OCI-M2 (cell line): ENCODE measurements around the gene DIPK1C.

Experiments used
- DNase-seq: peaks from one replicate; lab custom pipeline; 2025; ENCODE audit not compliant: unreplicated experiment; lab: John Stamatoyannopoulos, UW

Gene DIPK1C

GRCh38 chr18:74453642-74454198 lies 3.4 kb downstream of the DIPK1C start:
- no peak for DNase-seq

- DNase-seq: no peak
These were observed 4.0 kb downstream of the DIPK1C start for GRCh38 chr18:74453016-74453566.

- DNase-seq: no peak
These were observed 6.0 kb downstream of the DIPK1C start for GRCh38 chr18:74451148-74451547.

GRCh38 chr18:74450626-74451025 lies 6.5 kb downstream of the DIPK1C start:
- no peak for DNase-seq

- DNase-seq: no peak
These were observed 9.5 kb downstream of the DIPK1C start for GRCh38 chr18:74447404-74448152.

- DNase-seq: no peak
These were observed 10.3 kb downstream of the DIPK1C start for GRCh38 chr18:74446631-74447403.

- DNase-seq: no peak
These were observed 10.9 kb downstream of the DIPK1C start for GRCh38 chr18:74446178-74446577.

GRCh38 chr18:74445585-74445984 lies 11.5 kb downstream of the DIPK1C start:
- DNase-seq: no peak

- DNase-seq: no peak
These were observed 13.0 kb downstream of the DIPK1C start for GRCh38 chr18:74444104-74444503.

- DNase-seq: no peak
These were observed 16.2 kb downstream of the DIPK1C start for GRCh38 chr18:74440808-74441427.

- DNase-seq: no peak
These were observed 19.0 kb downstream of the DIPK1C start for GRCh38 chr18:74438091-74438490.

GRCh38 chr18:74436158-74436769 lies 20.8 kb downstream of the DIPK1C start:
- DNase-seq: no peak

GRCh38 chr18:74435740-74436139 lies 21.4 kb downstream of the DIPK1C start:
- DNase-seq: no peak

GRCh38 chr18:74434466-74434865 lies 22.6 kb downstream of the DIPK1C start:
- DNase-seq: no peak

GRCh38 chr18:74430806-74431571 lies 26.1 kb downstream of the DIPK1C start:
- no peak for DNase-seq

- DNase-seq: no peak
These were observed 26.9 kb downstream of the DIPK1C start for GRCh38 chr18:74430231-74430630.

- no peak for DNase-seq
These were observed 28.0 kb downstream of the DIPK1C start for GRCh38 chr18:74429096-74429495.

GRCh38 chr18:74427442-74428112 lies 29.5 kb downstream of the DIPK1C start:
- no peak for DNase-seq

GRCh38 chr18:74425876-74426275 lies 31.2 kb downstream of the DIPK1C start:
- no peak for DNase-seq

GRCh38 chr18:74425161-74425560 lies 31.9 kb downstream of the DIPK1C start:
- no peak for DNase-seq
